Natural killer cell (primary cell): ENCODE data around the gene ARHGDIG. TPM values are rescaled to one million over a fixed set of nuclear protein-coding genes. Genes with fewer than 3 reads are reported as not detected.
A peak's percentile ranks its signal among the peaks of the same experiment; 100 is the strongest.

Experiments
- ATAC-seq, 3 donors: fragments of 150-1000 bp in 2 of 3; fragments of 200-7000 bp in 1 of 3; cut with Tn5 transposase; 1 replicate in 1 of 3; 2 replicates in 2 of 3; pipeline ENCODE4 v1.10.0; 2021; ENCODE audit warnings: mild to moderate bottlenecking in 2 of 3, moderate library complexity in 2 of 3
- DNase-seq, 2 donors: peaks; one replicate each; pipeline versions ENCODE4 v3.0.0 to v3.0.0-alpha.2; 2013 to 2021; ENCODE audit warnings: mixed read lengths in 1 of 2
- H3K27ac ChIP-seq: one replicate; pipeline ENCODE4 v1.5.1; 2013; ENCODE audit warnings: mild to moderate bottlenecking, low read length
- H3K27me3 ChIP-seq: one replicate; pipeline ENCODE4 v1.6.1; 2013; ENCODE audit warnings: low read length; ENCODE audit not compliant: control insufficient read depth, insufficient read depth
- H3K36me3 ChIP-seq: one replicate; pipeline ENCODE4 v1.6.1; 2013; ENCODE audit warnings: low read length; ENCODE audit not compliant: control insufficient read depth, insufficient read depth
- H3K4me1 ChIP-seq: one replicate; pipeline ENCODE4 v1.6.1; 2013; ENCODE audit warnings: low read length; ENCODE audit not compliant: control insufficient read depth, insufficient read depth
- H3K4me3 ChIP-seq: one replicate; pipeline ENCODE4 v1.5.1; 2013; ENCODE audit warnings: low read length
- H3K9me3 ChIP-seq: one replicate; pipeline ENCODE4 v1.6.1; 2013; ENCODE audit warnings: low read length; ENCODE audit not compliant: control insufficient read depth, insufficient read depth
- H3K27ac Mint-ChIP-seq, 2 donors: one replicate each; pipeline ENCODE4 v1.8.0; 2022; ENCODE audit warnings: mild to moderate bottlenecking in 2 of 2, mixed read lengths in 2 of 2, moderate library complexity in 1 of 2
- H3K27me3 Mint-ChIP-seq, 2 donors: one replicate each; pipeline ENCODE4 v1.8.0; 2022; ENCODE audit warnings: low read depth in 2 of 2, mixed read lengths in 2 of 2
- H3K36me3 Mint-ChIP-seq: one replicate; pipeline ENCODE4 v1.8.0; 2022; ENCODE audit warnings: mixed read lengths
- H3K4me1 Mint-ChIP-seq, 2 donors: one replicate each; pipeline ENCODE4 v1.8.0; 2022; ENCODE audit warnings: mixed read lengths in 2 of 2
- H3K4me3 Mint-ChIP-seq: one replicate; pipeline ENCODE4 v1.8.0; 2022; ENCODE audit warnings: mild to moderate bottlenecking, moderate library complexity, mixed read lengths
- H3K9me3 Mint-ChIP-seq, 2 donors: one replicate each; pipeline ENCODE4 v1.8.0; 2022; ENCODE audit warnings: mixed read lengths in 2 of 2
- CTCF ChIP-seq: fragments of 200-600 bp; IDR thresholded peaks from one replicate; pipeline ENCODE4 v1.8.0; 2022; ENCODE audit warnings: antibody characterized with exemption
- WGBS: methylation state at CpG from one replicate; pipeline ENCODE4 v1.1.7; 2013; ENCODE audit warnings: missing lambda C conversion rate; ENCODE audit not compliant: insufficient coverage; 5-methylcytosine and 5-hydroxymethylcytosine counted together
- intact Hi-C: fragments of 100-400 bp; cut with micrococcal nuclease; formaldehyde crosslinking; loops from one replicate; pipeline ENCODE4 v1.14.2; 2022
- total RNA-seq, 4 donors: library from RNA; stranded (reverse); fragments of 120-200 nt in 1 of 4; gene quantifications; one replicate each; pipeline versions ENCODE4 v1.2.3 to v1.2.4, GENCODE V29; 2013 to 2022

Gene ARHGDIG
- total RNA-seq, 3 donors from 2014 or later (not counting 1 experiment from before 2014, with no cell fraction given), result 0.49 to 1.4 TPM; not detected in 1

DNA sequence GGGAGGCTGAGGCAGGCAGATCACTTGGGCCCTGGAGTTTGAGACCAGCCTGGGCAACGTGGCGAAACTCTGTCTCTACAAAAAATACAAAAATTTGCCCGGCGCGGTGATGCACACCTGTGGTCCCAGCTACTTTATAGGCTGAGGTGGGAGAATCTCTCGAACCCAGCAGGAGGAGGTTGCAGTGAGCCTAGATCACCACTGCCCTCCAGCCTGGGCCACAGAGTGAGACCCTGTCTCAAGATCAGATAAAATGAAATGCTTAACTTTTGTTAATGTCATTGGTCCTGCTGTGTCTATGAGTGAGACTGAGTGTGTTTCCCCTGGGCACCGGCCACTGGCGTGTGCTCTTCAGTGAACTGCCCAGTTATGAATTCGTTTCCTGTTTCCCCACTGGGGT, 35.3 kb upstream of the ARHGDIG start:
- TF ChIP-seq CTCF, result no peak
- Histone ChIP-seq H3K36me3 (no peaks in the 10 kb centered on the region), H3K27me3 (no peaks in the 10 kb centered on the region), H3K9me3 (no peaks in the 10 kb centered on the region), H3K27ac (no peak overlapping the region), H3K4me1 (peaks cover 35% of the 10 kb centered on the region), H3K4me3 (no peak overlapping the region)
- WGBS, result 90% methylated on average over 9 of the region's 9 CpGs
- intact Hi-C loops, result no loop called here
- Mint-ChIP-seq H3K9me3 (no peaks in the 10 kb centered on the region), H3K27ac (peak overlapping the region; percentile 8 to 52), H3K4me1 (peaks cover 27 to 51% of the 10 kb centered on the region in 2 donors), H3K27me3 (no peaks in the 10 kb centered on the region), H3K36me3 (no peaks in the 10 kb centered on the region), H3K4me3 (no peak overlapping the region)
- ATAC-seq (no peak), DNase-seq (no peak)

DNA sequence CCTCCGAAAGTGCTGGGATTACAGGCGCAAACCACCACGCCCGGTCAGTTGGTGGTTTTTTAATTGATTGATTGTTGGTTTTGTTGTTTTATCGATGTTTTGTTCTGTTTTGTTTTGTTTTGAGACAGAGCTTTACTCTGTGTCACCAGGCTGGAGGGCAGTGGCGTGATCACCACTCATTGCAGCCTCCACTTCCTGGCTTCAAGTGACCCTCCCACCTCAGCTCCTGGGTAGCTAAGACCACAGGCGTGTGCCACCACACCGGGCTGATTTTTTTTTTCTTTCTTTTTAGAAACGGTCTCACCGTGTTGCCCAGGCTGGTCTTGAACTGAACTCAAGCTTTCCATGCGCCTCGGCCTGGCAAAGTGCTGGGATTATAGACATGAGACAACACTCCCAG, 33.4 kb upstream of the ARHGDIG start:
- H3K4me3 ChIP-seq, result no peak overlapping the region
- no peaks in the 10 kb centered on the region for H3K36me3 ChIP-seq
- intact Hi-C loops, result no loop called here
- no peak overlapping the region for H3K4me3 Mint-ChIP-seq
- H3K9me3 Mint-ChIP-seq, result no peaks in the 10 kb centered on the region
- peaks cover 14 to 40% of the 10 kb centered on the region in 2 donors for H3K4me1 Mint-ChIP-seq
- ATAC-seq (peak in 2 of 3 donors; percentile 57 to 81), DNase-seq (no peak)
- no peaks in the 10 kb centered on the region for H3K27me3 ChIP-seq
- H3K4me1 ChIP-seq, result peaks cover 18% of the 10 kb centered on the region
- TF ChIP-seq CTCF, result no peak
- no peaks in the 10 kb centered on the region for H3K27me3 Mint-ChIP-seq
- H3K36me3 Mint-ChIP-seq, result peaks cover 8% of the 10 kb centered on the region
- H3K27ac ChIP-seq, result no peak overlapping the region
- WGBS, result 61% methylated on average over 12 of the region's 12 CpGs
- peak overlapping the region in 1 of 2 donors; percentile 85 for H3K27ac Mint-ChIP-seq
- no peaks in the 10 kb centered on the region for H3K9me3 ChIP-seq

- Mint-ChIP-seq H3K4me3 (no peak overlapping the region), H3K4me1 (peaks cover 15 to 43% of the 10 kb centered on the region in 2 donors), H3K27me3 (no peaks in the 10 kb centered on the region), H3K9me3 (no peaks in the 10 kb centered on the region), H3K27ac (no peak overlapping the region), H3K36me3 (peaks cover 8% of the 10 kb centered on the region)
- no peak for TF ChIP-seq CTCF
- intact Hi-C loops, result no loop called here
- peaks cover 3% of the 10 kb centered on the region for H3K36me3 ChIP-seq
- 95% methylated on average over 12 of the region's 12 CpGs for WGBS
- ATAC-seq (no peak), DNase-seq (no peak)
- H3K27me3 ChIP-seq, result no peaks in the 10 kb centered on the region
- H3K9me3 ChIP-seq, result no peaks in the 10 kb centered on the region
- peaks cover 36% of the 10 kb centered on the region for H3K4me1 ChIP-seq
- no peak overlapping the region for H3K4me3 ChIP-seq
- H3K27ac ChIP-seq, result no peak overlapping the region
These were observed 31.0 kb upstream of the ARHGDIG start for GRCh38 chr16:249431-249830.
